NB4 (cell line): Measurements from ENCODE around the gene ABCC4.

Source experiments
- POLR2A ChIP-seq: IDR thresholded peaks from 2 replicates; pipeline ENCODE4 v1.6.1; 2011; ENCODE audit warnings: mild to moderate bottlenecking; ENCODE audit not compliant: insufficient read length; ENCODE audit errors: extremely low read depth
- TF ChIP-seq, protein P1 (sequence below): IDR thresholded peaks from one replicate; pipeline ENCODE4 v1.5.1; 2012; ENCODE audit warnings: low read depth, low read length
- TF ChIP-seq, protein P2 (sequence below): IDR thresholded peaks from 2 replicates; pipeline ENCODE4 v1.6.1; 2011; ENCODE audit warnings: low read depth, low read length

DNA sequence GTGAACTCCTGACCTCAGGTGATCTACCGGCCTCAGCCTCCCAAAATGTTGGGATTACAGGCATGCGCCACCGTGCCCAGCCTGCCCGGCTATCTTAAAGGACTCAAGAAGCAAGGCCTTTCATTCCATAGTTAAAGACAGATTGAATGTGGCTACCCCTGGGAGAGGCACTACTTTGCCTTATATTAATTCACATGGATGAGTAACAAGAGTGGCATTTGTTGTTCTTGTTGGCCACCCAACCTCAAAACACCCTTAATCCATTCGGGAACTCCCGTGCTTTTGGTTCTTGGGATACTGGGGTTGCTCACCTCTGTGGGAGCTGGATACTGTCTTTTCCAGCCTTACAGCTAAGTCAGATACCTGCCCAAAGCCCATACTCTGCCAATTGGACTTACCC lies 34.4 kb upstream of the ABCC4 start:
- TF ChIP-seq POLR2A, result no peak
- TF ChIP-seq, protein P1, sequence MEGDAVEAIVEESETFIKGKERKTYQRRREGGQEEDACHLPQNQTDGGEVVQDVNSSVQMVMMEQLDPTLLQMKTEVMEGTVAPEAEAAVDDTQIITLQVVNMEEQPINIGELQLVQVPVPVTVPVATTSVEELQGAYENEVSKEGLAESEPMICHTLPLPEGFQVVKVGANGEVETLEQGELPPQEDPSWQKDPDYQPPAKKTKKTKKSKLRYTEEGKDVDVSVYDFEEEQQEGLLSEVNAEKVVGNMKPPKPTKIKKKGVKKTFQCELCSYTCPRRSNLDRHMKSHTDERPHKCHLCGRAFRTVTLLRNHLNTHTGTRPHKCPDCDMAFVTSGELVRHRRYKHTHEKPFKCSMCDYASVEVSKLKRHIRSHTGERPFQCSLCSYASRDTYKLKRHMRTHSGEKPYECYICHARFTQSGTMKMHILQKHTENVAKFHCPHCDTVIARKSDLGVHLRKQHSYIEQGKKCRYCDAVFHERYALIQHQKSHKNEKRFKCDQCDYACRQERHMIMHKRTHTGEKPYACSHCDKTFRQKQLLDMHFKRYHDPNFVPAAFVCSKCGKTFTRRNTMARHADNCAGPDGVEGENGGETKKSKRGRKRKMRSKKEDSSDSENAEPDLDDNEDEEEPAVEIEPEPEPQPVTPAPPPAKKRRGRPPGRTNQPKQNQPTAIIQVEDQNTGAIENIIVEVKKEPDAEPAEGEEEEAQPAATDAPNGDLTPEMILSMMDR, result no peak
- TF ChIP-seq, protein P2, sequence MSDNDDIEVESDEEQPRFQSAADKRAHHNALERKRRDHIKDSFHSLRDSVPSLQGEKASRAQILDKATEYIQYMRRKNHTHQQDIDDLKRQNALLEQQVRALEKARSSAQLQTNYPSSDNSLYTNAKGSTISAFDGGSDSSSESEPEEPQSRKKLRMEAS, result no peak
